ENCODE measurements around the gene ANO10.

Gene ANO10

DNA sequence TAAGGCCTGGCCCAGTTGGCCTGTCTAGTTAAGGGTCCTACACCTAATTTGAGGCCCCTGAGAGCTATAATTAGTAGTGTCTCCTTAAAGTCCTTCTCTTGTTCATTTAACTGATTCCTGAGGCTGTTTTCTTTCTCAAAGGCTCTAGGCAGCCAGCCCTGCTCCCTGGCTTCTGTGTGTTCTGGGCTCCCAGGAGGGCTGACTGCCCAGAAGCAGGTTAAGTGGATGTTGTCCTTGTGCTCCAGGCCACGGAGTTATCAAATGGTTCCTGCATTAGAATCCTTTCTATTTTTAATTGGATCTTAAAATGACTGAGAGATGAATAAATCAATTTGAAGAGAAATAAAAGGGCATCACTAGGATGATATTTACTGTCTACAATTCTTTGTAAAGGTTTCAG lies 195.4 kb downstream of the ANO10 start:
- no peak for TF ChIP-seq CTCF (IDR thresholded peaks at IDR 0.05; ENCODE audit: insufficient read depth, low read depth, low read length, missing control alignments)
- H3K4me3 ChIP-seq (ENCODE audit: low read depth, low read length), result no peak overlapping the region

GRCh38 chr3:43425829-43426228 lies 196.0 kb downstream of the ANO10 start:
- H3K4me3 ChIP-seq (ENCODE audit: low read depth, low read length), result no peak overlapping the region
- DNase-seq (ENCODE audit: low read depth), result no peak
- no peak for TF ChIP-seq CTCF (IDR thresholded peaks at IDR 0.05; ENCODE audit: insufficient read depth, low read depth, low read length, missing control alignments)

More for the DNA sequence above, 195.4 kb downstream of the ANO10 start:
- no peak for DNase-seq (ENCODE audit: low read depth)

DNA sequence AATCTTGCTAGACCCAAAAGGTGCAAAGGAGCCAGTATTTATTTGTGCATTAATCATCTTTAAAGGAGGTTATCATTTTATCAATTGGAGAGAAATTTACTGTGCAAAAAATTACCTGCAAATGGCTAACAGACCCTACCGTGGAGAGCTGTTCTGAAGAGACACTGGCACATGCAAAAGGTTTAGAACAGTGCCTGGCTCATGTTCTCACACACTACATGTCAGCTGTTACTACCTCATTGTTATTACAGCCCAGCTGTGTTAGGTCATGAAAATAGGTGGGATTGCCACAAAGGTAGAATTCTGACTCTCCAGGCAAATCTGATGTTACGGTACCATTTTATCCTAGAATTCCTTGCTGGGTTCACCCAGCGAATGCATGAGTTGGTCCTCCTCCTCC lies 198.2 kb downstream of the ANO10 start:
- DNase-seq (ENCODE audit: low read depth), result no peak
- H3K4me3 ChIP-seq (ENCODE audit: low read depth, low read length), result no peak overlapping the region
- no peak for TF ChIP-seq CTCF (IDR thresholded peaks at IDR 0.05; ENCODE audit: insufficient read depth, low read depth, low read length, missing control alignments)

DNA sequence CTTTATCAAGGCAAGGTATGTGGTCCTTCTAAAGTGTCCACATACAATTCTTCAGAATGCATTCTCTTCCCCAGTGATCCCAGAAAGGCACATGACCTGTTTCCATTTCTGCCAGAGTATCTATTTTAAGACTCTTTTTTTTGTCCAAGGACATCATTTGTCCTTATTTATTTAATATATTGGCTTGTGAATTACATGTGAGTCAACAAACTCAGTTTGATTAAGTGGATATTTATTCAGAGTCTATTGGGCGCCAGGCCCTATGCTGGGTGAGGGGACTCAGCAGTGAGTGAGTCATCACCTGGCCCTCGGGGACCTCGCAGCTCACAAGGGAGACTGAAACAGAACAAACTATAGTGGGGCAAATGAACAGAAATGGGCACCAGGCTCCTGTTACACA lies 198.7 kb downstream of the ANO10 start:
- no peak overlapping the region for H3K4me3 ChIP-seq (ENCODE audit: low read depth, low read length)
- no peak for DNase-seq (ENCODE audit: low read depth)
- TF ChIP-seq CTCF (IDR thresholded peaks at IDR 0.05; ENCODE audit: insufficient read depth, low read depth, low read length, missing control alignments), result no peak

- H3K4me3 ChIP-seq (ENCODE audit: low read depth, low read length), result no peak overlapping the region
- no peak for DNase-seq (ENCODE audit: low read depth)
- no peak for TF ChIP-seq CTCF (IDR thresholded peaks at IDR 0.05; ENCODE audit: insufficient read depth, low read depth, low read length, missing control alignments)
These were observed 203.1 kb downstream of the ANO10 start for GRCh38 chr3:43418601-43419272.

DNA sequence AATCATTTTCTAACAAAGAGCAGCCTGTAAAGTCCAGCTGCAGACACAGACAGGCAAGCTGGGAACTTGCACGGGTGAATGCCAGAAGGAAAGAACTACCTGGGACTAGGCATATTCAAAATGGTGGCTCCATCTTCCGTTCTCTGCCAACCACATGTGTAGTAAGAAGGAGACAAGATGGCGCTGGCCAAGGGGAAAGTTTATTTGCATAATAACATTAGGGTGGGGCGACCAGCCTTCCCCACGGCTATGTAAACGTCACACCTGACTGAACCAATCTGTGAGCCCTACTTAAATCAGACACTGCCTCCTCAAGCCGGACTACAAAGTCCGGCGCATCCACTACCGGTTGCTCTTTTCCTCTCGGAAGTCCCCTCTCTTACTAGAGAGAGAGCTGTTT lies 204.7 kb downstream of the ANO10 start:
- no peak for DNase-seq (ENCODE audit: low read depth)
- no peak for TF ChIP-seq CTCF (IDR thresholded peaks at IDR 0.05; ENCODE audit: insufficient read depth, low read depth, low read length, missing control alignments)
- H3K4me3 ChIP-seq (ENCODE audit: low read depth, low read length), result no peak overlapping the region

- no peak for TF ChIP-seq CTCF (IDR thresholded peaks at IDR 0.05; ENCODE audit: insufficient read depth, low read depth, low read length, missing control alignments)
- DNase-seq (ENCODE audit: low read depth), result no peak
- H3K4me3 ChIP-seq (ENCODE audit: low read depth, low read length), result no peak overlapping the region
These were observed 206.7 kb downstream of the ANO10 start for GRCh38 chr3:43415088-43415487.
